ENCODE measurements around the gene APBB3. TPM values are rescaled to one million over a fixed set of nuclear protein-coding genes. Genes with fewer than 3 reads are reported as not detected.
"Not testable (repeated sequence)": the region's sequence is repeated elsewhere in the genome, so short reads cannot be mapped to it uniquely, and the experiment has no call there.

The APBB3 gene
- total RNA-seq, 2 experiments from 2014 or later = 24.9 TPM

DNA sequence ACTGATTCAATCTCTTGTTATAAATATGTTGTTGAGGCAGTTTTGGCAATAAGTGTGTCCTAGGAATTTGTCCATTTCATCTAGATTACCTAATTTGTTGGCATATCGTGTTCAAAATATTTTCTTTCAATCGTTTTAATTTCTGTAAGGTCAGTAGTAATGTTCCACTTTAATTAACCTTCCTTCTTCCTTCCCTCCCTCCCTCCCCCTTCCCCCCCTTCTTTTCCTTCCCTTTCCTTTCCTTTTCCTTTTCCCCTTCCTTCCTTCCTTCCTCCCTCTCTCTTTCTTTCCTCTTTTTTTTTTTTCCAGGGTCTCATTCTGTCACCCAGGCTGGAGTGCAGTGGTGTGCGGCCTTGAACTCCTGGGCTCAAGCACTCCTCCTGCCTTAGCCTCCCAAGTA is 41.5 kb upstream of the APBB3 start:
- no peak for ATAC-seq
- TF ChIP-seq, protein P1, sequence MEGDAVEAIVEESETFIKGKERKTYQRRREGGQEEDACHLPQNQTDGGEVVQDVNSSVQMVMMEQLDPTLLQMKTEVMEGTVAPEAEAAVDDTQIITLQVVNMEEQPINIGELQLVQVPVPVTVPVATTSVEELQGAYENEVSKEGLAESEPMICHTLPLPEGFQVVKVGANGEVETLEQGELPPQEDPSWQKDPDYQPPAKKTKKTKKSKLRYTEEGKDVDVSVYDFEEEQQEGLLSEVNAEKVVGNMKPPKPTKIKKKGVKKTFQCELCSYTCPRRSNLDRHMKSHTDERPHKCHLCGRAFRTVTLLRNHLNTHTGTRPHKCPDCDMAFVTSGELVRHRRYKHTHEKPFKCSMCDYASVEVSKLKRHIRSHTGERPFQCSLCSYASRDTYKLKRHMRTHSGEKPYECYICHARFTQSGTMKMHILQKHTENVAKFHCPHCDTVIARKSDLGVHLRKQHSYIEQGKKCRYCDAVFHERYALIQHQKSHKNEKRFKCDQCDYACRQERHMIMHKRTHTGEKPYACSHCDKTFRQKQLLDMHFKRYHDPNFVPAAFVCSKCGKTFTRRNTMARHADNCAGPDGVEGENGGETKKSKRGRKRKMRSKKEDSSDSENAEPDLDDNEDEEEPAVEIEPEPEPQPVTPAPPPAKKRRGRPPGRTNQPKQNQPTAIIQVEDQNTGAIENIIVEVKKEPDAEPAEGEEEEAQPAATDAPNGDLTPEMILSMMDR (IDR thresholded peaks at IDR 0.05) = no peak
- intact Hi-C loops (cut with micrococcal nuclease) = no loop called here
- POLR2A ChIA-PET = no interaction called here
- Mint-ChIP-seq H3K36me3 (ENCODE audit: low read depth) (no peaks in the 10 kb centered on the region), H3K4me3 (no peak overlapping the region), H3K4me1 (ENCODE audit: low read depth) (no peaks in the 10 kb centered on the region), H3K27ac (no peak overlapping the region), H3K27me3 (no peaks in the 10 kb centered on the region), H3K9me3 (no peaks in the 10 kb centered on the region)
- CTCF ChIA-PET = no interaction called here
- no peak for DNase-seq

DNA sequence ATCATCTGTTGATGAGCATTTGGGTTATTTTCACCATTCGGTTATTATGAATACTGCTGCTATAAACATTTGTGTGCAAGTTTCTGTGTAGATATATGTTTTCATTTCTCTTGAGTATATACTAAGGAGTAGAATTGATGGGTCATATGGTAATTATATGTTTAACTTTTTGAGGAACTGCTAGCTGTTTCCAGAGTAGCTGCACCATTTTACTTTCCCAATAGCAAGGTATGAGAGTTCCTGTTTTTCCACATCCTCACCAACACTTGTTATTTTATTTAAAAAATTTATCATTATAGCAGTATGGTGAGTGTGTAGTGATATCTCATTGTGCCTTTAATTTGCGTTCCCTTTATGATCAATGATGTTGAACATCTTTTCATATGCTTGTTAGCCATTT is 39.3 kb upstream of the APBB3 start:
- DNase-seq = no peak
- Mint-ChIP-seq H3K27ac (no peak overlapping the region), H3K4me1 (ENCODE audit: low read depth) (no peaks in the 10 kb centered on the region), H3K9me3 (no peaks in the 10 kb centered on the region), H3K27me3 (no peaks in the 10 kb centered on the region), H3K4me3 (no peak overlapping the region), H3K36me3 (ENCODE audit: low read depth) (no peaks in the 10 kb centered on the region)
- intact Hi-C loops (cut with micrococcal nuclease) = no loop called here
- TF ChIP-seq, protein P1 (IDR thresholded peaks at IDR 0.05) = no peak
- POLR2A ChIA-PET = interaction anchor here (1.0 kb wide), 1 partner anchor 62 kb away, joined by 3 read pairs; no protein-coding TSS in a partner anchor
- no peak for ATAC-seq
- CTCF ChIA-PET = no interaction called here

DNA sequence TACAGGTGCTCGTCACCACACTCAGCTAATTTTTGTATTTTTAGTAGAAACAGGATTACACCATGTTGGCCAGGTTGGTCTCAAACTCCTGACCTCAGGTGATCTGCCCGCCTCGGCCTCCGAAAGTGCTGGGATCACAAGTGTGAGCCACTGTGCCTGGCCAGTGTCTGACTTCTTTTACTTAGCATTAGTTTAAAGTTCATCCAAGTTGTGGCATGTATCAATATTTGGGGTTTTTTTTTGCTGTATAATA is 39.0 kb upstream of the APBB3 start:
- DNase-seq; H3K27ac Mint-ChIP-seq; H3K4me3 Mint-ChIP-seq; H3K27me3 Mint-ChIP-seq; H3K9me3 Mint-ChIP-seq; CTCF ChIA-PET; H3K4me1 Mint-ChIP-seq (ENCODE audit: low read depth); ATAC-seq; intact Hi-C loops (cut with micrococcal nuclease); H3K36me3 Mint-ChIP-seq (ENCODE audit: low read depth): not testable (repeated sequence)
- POLR2A ChIA-PET = interaction anchor here (1.0 kb wide), 1 partner anchor 62 kb away, joined by 3 read pairs; no protein-coding TSS in a partner anchor

DNA sequence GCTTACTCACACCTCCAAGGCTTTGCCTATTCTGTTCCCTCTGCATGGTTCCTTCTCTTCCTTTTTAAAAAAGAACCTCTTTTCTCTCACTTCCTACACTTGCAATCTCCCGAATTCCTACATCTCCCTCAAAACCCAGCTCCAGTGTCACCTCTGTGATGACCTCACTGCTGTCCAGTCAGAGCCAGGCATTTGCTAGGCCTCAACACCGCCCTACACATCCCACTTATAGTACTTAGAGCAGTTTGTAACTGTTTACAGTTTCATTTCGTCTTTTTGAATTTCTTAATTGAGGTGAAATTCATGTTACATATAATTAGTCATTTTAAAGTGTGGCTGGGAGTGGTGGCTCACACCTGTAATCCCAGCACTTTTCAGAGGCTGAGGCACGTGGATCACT is 37.7 kb upstream of the APBB3 start:
- ATAC-seq (no peak), DNase-seq (no peak)
- Mint-ChIP-seq H3K27me3 (no peaks in the 10 kb centered on the region), H3K4me3 (no peak overlapping the region), H3K9me3 (no peaks in the 10 kb centered on the region), H3K4me1 (ENCODE audit: low read depth) (no peaks in the 10 kb centered on the region), H3K36me3 (ENCODE audit: low read depth) (no peaks in the 10 kb centered on the region), H3K27ac (no peak overlapping the region)
- POLR2A ChIA-PET = no interaction called here
- CTCF ChIA-PET = no interaction called here
- intact Hi-C loops (cut with micrococcal nuclease) = no loop called here
- TF ChIP-seq, protein P1 (IDR thresholded peaks at IDR 0.05) = no peak

DNA sequence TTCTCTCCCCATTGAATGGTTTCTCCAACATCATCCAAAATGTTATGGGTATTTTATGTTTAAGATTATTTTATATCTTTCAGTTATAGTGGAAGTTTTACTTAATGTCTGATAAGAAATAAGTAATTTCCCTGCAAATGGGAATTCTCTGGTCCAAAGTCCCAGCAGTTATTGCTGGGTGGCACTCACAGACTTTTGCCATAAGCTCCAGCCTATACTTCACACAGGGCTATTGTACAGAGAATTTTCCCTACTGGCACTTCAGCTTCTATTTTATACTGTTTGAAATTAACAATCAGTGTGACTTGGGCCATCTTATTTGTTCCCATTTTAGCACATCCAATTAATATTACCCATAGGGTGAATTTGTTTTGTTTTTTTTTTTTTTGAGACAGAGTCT is 35.7 kb upstream of the APBB3 start:
- TF ChIP-seq, protein P1 (IDR thresholded peaks at IDR 0.05) = no peak
- H3K27me3 Mint-ChIP-seq = peaks cover 1% of the 10 kb centered on the region
- ATAC-seq (no peak), DNase-seq (no peak)
- ChIA-PET POLR2A (no interaction called here), CTCF (no interaction called here)
- H3K27ac Mint-ChIP-seq = no peak overlapping the region
- H3K36me3 Mint-ChIP-seq (ENCODE audit: low read depth) = no peaks in the 10 kb centered on the region
- H3K9me3 Mint-ChIP-seq = no peaks in the 10 kb centered on the region
- peaks cover 4% of the 10 kb centered on the region for H3K4me1 Mint-ChIP-seq (ENCODE audit: low read depth)
- intact Hi-C loops (cut with micrococcal nuclease) = no loop called here
- H3K4me3 Mint-ChIP-seq = no peak overlapping the region

DNA sequence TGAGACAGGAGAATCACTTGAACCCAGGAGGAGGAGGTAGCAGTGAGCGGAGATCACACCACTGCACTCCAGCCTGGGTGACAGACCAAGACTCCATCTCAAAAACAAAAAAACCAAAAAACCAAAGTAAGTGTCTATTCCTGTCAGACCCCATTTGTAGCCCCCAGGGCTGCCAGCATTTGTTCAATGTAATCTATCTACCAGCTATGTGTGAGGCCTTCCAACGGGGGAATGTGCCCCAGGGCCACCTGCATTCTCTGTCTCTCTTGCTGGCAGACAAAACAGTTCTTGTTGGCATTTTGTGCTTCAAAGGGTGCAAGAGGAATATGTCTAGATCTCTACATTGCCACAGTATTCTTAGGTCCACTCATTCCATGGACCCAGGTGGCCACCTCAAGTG is 34.4 kb upstream of the APBB3 start:
- DNase-seq (no peak), ATAC-seq (no peak)
- Mint-ChIP-seq H3K27ac (no peak overlapping the region), H3K36me3 (ENCODE audit: low read depth) (no peaks in the 10 kb centered on the region), H3K9me3 (no peaks in the 10 kb centered on the region), H3K27me3 (peaks cover 2% of the 10 kb centered on the region), H3K4me3 (no peak overlapping the region), H3K4me1 (ENCODE audit: low read depth) (peaks cover 4% of the 10 kb centered on the region)
- CTCF ChIA-PET = interaction anchor here (1.1 to 1.2 kb wide), 2 partner anchors 15 to 36 kb away, joined by 3 read pairs; no protein-coding TSS in a partner anchor
- TF ChIP-seq, protein P1 (IDR thresholded peaks at IDR 0.05) = no peak
- POLR2A ChIA-PET = no interaction called here
- intact Hi-C loops (cut with micrococcal nuclease) = no loop called here
